MCF 10A (cell line): ENCODE results near the gene SULT1C4. TPM values are rescaled to one million over a fixed set of nuclear protein-coding genes. Genes with fewer than 3 reads are reported as not detected.

Experiments
- BruUV-seq: library from RNA; stranded (reverse); fragments of 400-500 nt; replicated peaks from 2 replicates; lab custom pipeline; 2021; lab: Mats Ljungman, UMichigan
- CTCF ChIA-PET: fragments of 300-600 bp; sonication (Branson Sonifier 250); formaldehyde crosslinking; extraction: SDS; loops from one replicate; lab custom pipeline; 2021; ENCODE audit warnings: antibody characterized with exemption, inconsistent platforms; lab: Yijun Ruan, JAX
- POLR2A ChIA-PET: fragments of 300-600, 350-650 bp; sonication (Branson Sonifier 250); formaldehyde crosslinking; extraction: SDS; loops from one replicate; lab custom pipeline; 2020; ENCODE audit warnings: antibody characterized with exemption, inconsistent platforms; lab: Yijun Ruan, JAX
- DNase-seq: peaks from one replicate; pipeline ENCODE4 v3.0.0-alpha.2; 2018; ENCODE audit not compliant: unreplicated experiment
- H3K27ac Mint-ChIP-seq: one replicate; pipeline ENCODE4 v1.8.0; 2022; ENCODE audit warnings: mild to moderate bottlenecking, low read depth, mixed read lengths; ENCODE audit not compliant: unreplicated experiment
- H3K27me3 Mint-ChIP-seq: one replicate; pipeline ENCODE4 v1.8.0; 2022; ENCODE audit warnings: mixed read lengths; ENCODE audit not compliant: insufficient read depth, unreplicated experiment
- H3K36me3 Mint-ChIP-seq: one replicate; pipeline ENCODE4 v1.8.0; 2022; ENCODE audit warnings: mild to moderate bottlenecking, moderate library complexity, mixed read lengths; ENCODE audit not compliant: insufficient read depth, unreplicated experiment
- H3K4me1 Mint-ChIP-seq: one replicate; pipeline ENCODE4 v1.8.0; 2022; ENCODE audit warnings: mixed read lengths; ENCODE audit not compliant: insufficient read depth, unreplicated experiment
- H3K4me3 Mint-ChIP-seq: one replicate; pipeline ENCODE4 v1.8.0; 2022; ENCODE audit warnings: mild to moderate bottlenecking, moderate library complexity, mixed read lengths; ENCODE audit not compliant: unreplicated experiment
- H3K9me3 Mint-ChIP-seq: one replicate; pipeline ENCODE4 v1.8.0; 2022; ENCODE audit warnings: mixed read lengths; ENCODE audit not compliant: unreplicated experiment
- intact Hi-C: fragments of 100-400 bp; cut with micrococcal nuclease; formaldehyde crosslinking; loops from 2 replicates; pipeline ENCODE4 v1.14.1; 2022
- total RNA-seq: library from RNA; stranded (reverse); gene quantifications from 2 replicates; pipeline ENCODE4 v1.2.3, GENCODE V29; 2022
- TF ChIP-seq, protein P1 (sequence below): fragments of 200-600 bp; IDR thresholded peaks from one replicate; pipeline ENCODE4 v1.8.0; 2022; ENCODE audit warnings: antibody characterized with exemption, mild to moderate bottlenecking; ENCODE audit not compliant: unreplicated experiment

SULT1C4 gene
- total RNA-seq, 1 experiment from 2014 or later, result not detected

DNA sequence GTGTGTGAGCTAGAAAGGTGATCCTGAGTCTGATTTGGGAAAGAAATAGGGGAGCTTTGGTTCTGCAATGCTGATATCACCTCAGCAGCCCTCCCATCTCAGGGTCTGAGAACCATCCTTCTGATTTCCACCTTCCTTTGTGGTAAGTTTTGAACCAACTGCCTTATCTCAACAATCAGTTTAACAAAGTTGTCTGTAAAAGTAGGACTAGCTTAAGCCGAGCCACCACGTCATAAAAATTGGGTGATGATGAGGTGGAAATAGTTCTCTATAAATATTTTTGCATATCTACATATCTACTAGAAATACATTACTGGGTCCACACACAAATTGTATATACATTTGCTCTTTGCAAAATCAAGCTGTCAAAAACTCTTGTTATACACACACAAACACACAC is 1.1 kb downstream of the SULT1C4 start:
- H3K4me3 Mint-ChIP-seq, result no peak overlapping the region
- POLR2A ChIA-PET, result no interaction called here

DNA sequence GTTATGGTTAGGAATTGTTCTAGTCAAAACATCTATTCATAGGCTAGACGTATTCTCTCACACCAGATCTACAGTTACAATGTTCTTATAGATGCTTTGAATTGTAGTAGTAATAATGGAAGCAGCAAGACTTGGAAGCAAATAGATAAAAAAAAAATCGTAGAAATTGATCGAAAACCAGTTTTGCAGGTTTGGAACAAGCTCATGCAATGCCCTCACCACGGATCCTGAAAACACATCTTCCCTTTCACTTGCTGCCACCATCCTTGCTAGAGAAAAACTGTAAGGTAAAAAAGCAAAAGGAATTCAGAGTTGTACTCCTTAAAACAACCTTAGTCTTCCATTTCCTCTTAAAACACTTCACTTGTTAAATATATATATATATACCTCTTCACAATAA is 4.4 kb downstream of the SULT1C4 start:
- DNase-seq, result no peak
- no peaks in the 10 kb centered on the region for H3K4me1 Mint-ChIP-seq
- H3K4me3 Mint-ChIP-seq, result no peak overlapping the region
- intact Hi-C loops, result no loop called here
- no peaks in the 10 kb centered on the region for H3K27me3 Mint-ChIP-seq
- no peak overlapping the region for H3K27ac Mint-ChIP-seq
- ChIA-PET CTCF (no interaction called here), POLR2A (interaction anchor here (0.9 kb wide), 1 partner anchor 294 kb away, joined by 4 read pairs; no protein-coding TSS in a partner anchor)
- TF ChIP-seq, protein P1, sequence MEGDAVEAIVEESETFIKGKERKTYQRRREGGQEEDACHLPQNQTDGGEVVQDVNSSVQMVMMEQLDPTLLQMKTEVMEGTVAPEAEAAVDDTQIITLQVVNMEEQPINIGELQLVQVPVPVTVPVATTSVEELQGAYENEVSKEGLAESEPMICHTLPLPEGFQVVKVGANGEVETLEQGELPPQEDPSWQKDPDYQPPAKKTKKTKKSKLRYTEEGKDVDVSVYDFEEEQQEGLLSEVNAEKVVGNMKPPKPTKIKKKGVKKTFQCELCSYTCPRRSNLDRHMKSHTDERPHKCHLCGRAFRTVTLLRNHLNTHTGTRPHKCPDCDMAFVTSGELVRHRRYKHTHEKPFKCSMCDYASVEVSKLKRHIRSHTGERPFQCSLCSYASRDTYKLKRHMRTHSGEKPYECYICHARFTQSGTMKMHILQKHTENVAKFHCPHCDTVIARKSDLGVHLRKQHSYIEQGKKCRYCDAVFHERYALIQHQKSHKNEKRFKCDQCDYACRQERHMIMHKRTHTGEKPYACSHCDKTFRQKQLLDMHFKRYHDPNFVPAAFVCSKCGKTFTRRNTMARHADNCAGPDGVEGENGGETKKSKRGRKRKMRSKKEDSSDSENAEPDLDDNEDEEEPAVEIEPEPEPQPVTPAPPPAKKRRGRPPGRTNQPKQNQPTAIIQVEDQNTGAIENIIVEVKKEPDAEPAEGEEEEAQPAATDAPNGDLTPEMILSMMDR, result no peak
- no peaks in the 10 kb centered on the region for H3K9me3 Mint-ChIP-seq
- H3K36me3 Mint-ChIP-seq, result no peaks in the 10 kb centered on the region
- BruUV-seq, result no TSS peak

More for the DNA sequence above, 1.1 kb downstream of the SULT1C4 start:
- Mint-ChIP-seq H3K4me1 (no peaks in the 10 kb centered on the region), H3K27ac (no peak overlapping the region), H3K9me3 (no peaks in the 10 kb centered on the region), H3K36me3 (no peaks in the 10 kb centered on the region), H3K27me3 (no peaks in the 10 kb centered on the region)
- DNase-seq, result no peak
- CTCF ChIA-PET, result interaction anchor here (0.8 kb wide), 1 partner anchor 19 kb away, joined by 5 read pairs; no protein-coding TSS in a partner anchor
- TF ChIP-seq, protein P1, result no peak
- intact Hi-C loops, result no loop called here
- no TSS peak for BruUV-seq

DNA sequence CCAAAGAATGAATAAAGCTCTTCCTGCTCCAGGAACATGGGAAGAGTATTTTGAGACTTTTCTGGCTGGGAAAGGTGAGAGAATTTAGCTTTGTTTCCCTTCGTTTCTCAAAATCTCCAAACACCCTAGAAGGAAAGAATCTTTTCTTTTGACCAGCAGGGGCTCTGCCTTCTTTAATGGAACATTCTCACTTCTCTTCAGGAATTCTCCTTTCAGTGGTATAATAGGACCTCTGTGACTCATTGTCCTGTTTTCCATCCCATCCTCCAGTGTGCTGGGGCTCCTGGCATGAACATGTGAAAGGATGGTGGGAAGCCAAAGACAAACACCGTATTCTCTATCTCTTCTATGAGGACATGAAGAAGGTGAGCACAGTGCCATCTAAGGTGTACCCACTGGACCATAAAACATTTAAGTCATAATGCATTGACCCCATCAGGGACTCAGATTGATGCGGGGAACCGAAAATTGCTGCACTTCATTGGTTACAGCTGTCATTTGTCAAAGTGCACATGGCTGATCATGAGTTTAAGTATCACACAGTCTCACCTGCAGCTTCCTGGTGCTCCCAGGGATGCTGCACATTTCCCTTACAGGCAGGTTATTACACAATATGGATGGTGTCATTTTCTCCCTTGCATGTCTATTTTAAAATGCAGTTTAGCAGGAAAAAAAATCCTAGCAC is 5.5 kb downstream of the SULT1C4 start:
- no peaks in the 10 kb centered on the region for H3K4me1 Mint-ChIP-seq
- no peaks in the 10 kb centered on the region for H3K27me3 Mint-ChIP-seq
- H3K4me3 Mint-ChIP-seq, result no peak overlapping the region
- peak; percentile 22 for DNase-seq
- CTCF ChIA-PET, result interaction anchor here (0.7 to 2.9 kb wide), 3 partner anchors 14 to 201 kb away, joined by 3 to 19 read pairs (median 4); no protein-coding TSS in a partner anchor
- H3K9me3 Mint-ChIP-seq, result no peaks in the 10 kb centered on the region
- no peak overlapping the region for H3K27ac Mint-ChIP-seq
- H3K36me3 Mint-ChIP-seq, result no peaks in the 10 kb centered on the region
- TF ChIP-seq, protein P1, result no peak
- POLR2A ChIA-PET, result interaction anchor here (0.6 to 0.9 kb wide), 4 partner anchors 29 to 230 kb away, joined by 3 to 5 read pairs (median 3); partner anchors contain the start of gene GCC2
- intact Hi-C loops, result no loop called here
- BruUV-seq, result no TSS peak

DNA sequence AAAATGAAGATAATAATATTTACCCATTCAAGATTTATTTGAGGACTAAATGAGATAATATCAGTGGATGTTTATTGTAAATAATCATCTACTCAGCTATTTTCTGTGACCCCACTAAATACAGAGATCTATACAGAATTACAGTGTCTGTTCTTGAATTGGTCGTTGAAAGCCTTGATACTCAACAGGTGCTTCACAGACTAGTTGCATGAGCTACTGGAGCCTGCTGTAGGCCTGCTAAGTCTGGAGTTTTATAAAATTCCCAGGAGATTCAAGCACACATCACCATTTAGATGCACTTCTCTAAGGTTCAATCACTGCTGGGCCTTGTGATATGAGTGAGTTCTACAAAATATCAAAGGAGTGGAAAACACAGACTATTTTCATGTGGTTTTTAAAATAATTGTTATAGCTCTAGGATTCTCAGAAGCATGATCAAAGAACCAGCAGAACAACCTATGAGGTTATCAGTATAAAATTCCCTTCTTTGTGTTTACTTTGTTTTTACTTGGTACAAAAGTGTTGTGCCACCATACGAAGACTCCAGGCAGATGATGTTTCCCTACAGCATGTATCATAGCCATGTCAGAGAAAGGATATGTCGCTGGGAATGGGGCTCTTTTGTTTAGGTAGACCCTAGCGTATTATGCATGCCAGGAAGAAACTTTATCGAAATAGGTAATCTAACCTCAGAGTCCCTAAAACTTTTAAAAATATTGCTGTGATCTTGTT is 7.1 kb downstream of the SULT1C4 start:
- ChIA-PET CTCF (interaction anchor here (2.9 kb wide), 1 partner anchor 12 kb away, joined by 19 read pairs; no protein-coding TSS in a partner anchor), POLR2A (interaction anchor here (1.0 to 1.4 kb wide), 2 partner anchors 11 to 20 kb away, joined by 3 read pairs; no protein-coding TSS in a partner anchor)
- Mint-ChIP-seq H3K27ac (no peak overlapping the region), H3K4me1 (no peaks in the 10 kb centered on the region), H3K27me3 (no peaks in the 10 kb centered on the region), H3K4me3 (no peak overlapping the region), H3K9me3 (no peaks in the 10 kb centered on the region), H3K36me3 (no peaks in the 10 kb centered on the region)
- BruUV-seq, result no TSS peak
- intact Hi-C loops, result no loop called here
- TF ChIP-seq, protein P1, result no peak
- DNase-seq, result no peak
